GM19099 (cell line): Measurements from ENCODE around the gene POLR1G.
A peak's percentile ranks its signal among the peaks of the same experiment; 100 is the strongest.

Experiments
- POLR2A ChIP-seq: IDR thresholded peaks from 3 replicates; pipeline ENCODE4 v1.6.1; 2011; ENCODE audit warnings: low read depth; ENCODE audit not compliant: insufficient read length; ENCODE audit errors: extremely low read depth

The POLR1G gene, protein sequence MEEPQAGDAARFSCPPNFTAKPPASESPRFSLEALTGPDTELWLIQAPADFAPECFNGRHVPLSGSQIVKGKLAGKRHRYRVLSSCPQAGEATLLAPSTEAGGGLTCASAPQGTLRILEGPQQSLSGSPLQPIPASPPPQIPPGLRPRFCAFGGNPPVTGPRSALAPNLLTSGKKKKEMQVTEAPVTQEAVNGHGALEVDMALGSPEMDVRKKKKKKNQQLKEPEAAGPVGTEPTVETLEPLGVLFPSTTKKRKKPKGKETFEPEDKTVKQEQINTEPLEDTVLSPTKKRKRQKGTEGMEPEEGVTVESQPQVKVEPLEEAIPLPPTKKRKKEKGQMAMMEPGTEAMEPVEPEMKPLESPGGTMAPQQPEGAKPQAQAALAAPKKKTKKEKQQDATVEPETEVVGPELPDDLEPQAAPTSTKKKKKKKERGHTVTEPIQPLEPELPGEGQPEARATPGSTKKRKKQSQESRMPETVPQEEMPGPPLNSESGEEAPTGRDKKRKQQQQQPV

DNA sequence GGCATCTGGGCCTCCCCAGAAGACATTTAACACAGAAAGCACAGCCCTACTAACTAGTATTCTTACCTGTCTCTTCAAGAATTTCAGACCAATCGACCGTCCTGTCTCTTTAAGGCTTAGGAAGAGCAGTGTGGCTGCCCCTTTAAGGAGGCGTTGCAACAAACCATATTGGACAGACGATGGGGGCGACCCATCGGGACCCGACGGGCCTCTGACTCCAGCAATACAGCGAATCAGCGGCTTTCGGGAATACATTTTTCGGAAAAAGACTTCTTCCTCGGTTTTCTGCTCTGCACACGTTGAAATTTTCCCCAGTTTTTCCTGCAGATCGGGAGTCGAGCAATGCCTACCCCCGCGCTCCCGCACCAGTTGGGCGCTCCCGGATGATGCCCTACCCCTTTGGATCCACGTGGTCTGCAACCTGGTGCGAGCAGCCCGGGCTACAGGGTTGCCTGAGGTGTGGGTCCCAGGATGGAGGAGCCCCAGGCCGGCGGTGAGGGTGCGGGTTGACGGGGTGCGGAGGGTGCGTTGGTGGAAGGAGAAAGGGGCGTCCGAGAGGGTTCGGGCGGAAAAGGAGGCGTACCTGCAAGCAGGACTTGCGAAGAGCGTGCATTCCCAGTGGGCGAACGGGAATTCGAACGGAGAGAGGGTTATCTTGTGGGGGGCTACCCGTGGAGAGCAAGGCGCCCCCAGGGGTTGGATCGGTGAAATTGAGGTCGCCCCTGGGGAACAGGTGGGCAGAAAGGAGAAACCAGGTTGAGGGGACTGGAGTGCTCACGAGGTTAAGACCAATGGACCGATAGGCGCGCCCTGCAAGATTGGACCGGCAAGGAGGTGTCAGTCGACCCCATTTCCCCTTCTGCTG is at the start of gene POLR1G:
POLR1G (plus strand) TSS at position 419 of the 865 bp plus-strand sequence; CDS start at position 472, 53 bp downstream.
- TF ChIP-seq POLR2A, result peak; percentile 86

DNA sequence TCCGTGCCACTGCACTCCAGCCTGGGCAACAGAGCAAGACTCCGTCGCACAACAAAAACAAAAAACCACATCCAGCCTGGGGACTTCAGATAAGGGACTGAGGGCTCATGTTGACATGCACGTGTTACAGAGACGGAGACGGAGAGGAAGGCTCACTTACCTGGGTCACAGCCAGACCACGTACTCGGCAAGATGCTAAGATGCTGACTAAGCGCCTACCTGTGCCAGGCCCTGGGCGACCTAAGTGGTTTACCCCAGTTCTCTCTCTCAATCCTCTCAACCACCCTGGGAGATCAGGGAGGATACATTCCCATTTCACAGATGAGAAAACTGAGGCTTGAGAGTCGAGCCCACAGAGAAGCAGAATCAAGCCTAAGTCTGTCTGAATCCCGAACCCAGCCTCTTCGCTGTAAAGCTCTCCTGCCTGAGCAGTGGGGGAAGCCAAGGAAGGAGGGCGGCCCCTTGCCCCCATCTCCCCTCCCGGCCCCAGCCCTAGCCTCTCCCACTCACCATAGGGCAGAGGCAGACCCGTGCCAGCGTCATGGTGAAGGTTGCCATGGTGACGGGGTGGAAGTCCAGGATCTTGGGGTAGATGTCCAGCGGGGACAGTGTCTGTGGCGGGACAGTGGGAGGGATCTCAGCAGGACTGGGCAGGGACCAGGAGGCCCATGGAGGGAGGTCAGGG is 49.5 kb upstream of the POLR1G start:
- no peak for TF ChIP-seq POLR2A

DNA sequence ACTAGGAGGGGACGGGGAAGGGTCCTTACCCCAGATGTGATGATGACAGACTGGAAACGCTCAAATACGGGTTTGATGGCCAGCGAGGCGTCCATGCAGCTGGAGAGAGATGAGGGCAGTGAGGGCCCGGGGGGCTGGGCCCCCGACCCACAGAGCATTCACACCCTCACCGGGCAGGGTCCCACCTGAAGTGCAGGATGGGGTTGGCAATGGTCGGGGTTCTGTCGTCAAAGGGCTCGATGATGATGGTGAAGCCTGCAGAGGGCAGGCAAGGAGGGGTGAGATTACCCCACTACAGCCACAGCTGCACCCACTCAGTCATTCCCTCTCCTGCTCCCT is 49.0 kb upstream of the POLR1G start:
- no peak for TF ChIP-seq POLR2A

DNA sequence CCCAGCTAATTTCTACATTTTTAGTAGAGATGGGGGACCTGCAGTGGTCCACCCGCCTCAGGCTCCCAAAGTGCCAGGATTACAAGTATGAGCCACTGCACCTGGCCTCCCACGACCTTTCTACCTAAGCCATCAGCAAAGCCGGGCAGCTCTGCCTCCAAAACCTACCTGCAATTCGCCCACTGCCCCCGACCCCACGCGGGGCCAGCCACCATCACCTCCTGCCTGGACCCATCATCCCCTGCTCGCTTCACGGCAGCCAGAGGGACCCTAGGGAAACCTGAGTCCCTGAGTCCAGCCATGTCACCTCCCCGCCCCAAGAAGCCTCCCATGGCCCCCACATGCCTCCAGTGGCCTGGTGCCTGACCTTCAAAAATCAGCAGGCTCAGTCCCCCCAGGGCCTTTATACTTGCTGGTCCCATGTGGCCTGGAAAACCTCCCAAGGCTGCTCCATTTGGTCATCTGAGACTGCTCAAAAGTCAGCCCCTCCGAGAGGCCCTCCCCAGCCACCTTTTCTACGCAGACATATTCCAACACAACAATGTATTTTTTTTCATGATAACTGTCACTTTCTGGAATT is 48.1 kb upstream of the POLR1G start:
- TF ChIP-seq POLR2A, result no peak

DNA sequence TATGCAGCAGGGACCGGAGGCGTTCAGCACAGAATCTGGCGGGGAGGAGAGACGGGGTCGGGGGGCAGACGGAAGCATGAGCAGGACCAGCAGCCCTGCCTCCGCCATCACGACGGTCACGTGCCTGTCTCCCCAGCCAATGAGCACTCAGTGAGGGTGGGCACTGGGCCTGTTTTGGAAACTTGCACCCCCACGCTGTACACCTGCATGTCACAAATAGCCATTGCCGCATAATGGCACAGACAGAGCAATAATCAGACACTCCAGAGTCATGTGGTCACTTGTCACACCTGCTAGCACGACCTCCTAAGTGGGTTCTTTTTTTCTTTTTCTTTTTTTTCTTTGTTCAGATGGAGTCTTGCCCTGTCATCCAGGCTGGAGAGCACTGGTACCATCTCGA is 44.8 kb upstream of the POLR1G start:
- TF ChIP-seq POLR2A, result no peak

DNA sequence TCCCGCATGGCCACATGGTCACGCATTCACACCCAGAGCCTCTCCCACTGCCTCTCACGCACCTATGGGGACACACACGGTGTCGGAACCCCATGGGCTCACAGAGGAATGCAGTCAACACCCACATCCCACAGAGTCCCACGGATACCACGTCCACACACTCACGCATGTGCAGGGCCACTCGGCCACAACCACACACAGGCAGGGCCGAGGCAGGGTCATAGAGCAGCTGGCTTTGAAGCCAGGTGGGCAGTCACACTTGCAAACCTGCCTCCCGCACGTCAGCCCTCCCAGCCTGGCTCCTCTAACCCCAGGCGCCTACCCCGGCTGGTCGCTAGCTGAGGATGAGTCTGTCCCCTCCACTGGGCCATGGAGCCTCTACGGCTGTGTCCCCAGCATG is 44.2 kb upstream of the POLR1G start:
- TF ChIP-seq POLR2A, result no peak

DNA sequence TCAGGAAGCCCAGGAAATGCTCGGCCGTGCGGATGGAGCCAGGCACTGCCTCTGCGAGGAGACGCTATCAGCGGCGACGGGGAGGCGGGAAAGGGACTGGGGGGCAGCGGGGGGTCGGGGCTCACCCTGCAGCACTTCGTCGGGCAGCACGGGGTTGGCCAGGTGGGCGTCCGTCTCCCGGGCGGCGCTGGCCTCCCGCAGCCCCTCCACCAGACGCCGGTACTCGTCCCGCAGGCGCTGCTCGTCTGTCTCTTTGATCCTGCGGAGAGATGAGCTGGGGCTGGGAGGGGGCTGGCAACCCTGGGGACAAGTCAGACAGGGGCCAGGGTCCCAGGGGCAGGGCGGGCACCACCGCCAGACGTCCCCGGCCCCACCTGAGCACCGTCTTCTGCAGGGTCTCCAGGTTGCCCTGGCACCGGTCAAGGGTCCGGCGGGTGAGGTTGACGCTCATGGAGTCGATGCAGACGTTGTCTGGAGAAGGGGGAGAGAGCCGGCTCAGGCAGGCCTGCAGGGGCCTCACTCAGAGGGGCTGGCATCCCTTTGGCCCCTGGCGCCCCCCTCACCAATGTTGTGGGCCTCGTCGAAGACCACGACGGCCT is 42.5 kb upstream of the POLR1G start:
- no peak for TF ChIP-seq POLR2A

DNA sequence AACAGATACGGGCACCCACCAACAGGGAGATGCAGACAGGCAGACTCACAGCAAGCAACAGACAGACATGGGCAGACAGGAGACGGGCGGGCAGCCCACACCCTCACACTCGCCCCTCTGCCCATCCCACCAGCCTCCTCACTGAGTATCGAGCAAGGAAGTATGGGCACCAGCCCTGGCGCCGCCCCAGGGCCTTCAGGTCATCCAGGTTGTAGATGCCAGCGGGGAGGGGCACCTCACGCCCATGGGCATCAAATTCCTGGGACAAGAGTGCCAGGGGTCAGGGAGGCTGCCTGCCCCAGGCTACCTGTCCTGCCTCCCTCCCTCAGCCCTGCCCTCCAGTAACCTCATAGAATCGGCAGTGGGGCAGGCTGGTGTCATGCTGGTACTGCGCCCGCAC is 41.7 kb upstream of the POLR1G start:
- TF ChIP-seq POLR2A, result no peak

DNA sequence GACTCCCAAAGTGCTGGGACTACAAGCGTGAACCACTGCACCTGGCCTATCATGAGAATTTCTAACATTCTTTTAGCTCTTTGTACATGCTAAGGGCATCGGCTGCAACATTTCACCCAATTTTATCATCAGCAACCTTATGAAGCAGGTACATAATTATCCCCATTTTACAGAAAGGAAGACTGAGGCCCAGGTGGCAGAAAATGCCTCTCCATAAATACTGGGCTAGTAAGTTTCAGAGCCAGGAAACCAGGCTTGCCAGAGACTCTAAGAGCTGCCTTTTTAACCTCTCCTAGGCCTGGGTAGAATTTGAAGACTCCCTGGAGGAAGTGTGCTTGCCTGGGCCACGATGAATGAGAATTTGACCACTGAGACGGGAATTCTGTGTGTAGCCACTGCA is 38.3 kb upstream of the POLR1G start:
- no peak for TF ChIP-seq POLR2A

DNA sequence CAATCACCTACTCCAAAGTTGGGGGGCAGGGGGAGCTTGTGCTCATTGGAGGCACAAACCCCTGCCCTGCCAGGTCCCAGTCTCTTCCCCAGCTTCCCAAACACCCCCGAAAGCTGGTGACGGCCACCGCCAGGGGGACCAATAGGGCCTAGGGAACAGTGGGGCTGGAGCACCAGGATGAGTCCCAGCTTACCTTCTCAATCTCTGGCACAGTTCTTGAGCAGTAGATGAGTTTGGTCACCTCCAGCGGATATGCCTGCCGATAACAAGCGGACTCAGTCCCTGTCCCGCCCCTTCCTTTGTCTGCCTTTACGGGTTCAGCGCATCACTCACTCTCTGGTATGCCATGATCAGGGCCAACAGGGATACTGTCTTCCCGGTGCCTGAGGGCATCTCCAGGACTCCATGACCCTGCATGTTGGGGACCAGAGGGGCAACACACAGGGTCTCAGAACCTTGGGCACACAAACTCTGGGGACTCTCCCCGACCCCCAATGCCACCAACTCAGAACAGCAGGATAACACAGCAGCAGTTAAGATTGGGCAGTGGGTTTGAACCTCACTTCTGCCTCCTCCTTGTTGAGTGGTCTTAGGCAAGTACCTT is 37.6 kb upstream of the POLR1G start:
- TF ChIP-seq POLR2A, result no peak

DNA sequence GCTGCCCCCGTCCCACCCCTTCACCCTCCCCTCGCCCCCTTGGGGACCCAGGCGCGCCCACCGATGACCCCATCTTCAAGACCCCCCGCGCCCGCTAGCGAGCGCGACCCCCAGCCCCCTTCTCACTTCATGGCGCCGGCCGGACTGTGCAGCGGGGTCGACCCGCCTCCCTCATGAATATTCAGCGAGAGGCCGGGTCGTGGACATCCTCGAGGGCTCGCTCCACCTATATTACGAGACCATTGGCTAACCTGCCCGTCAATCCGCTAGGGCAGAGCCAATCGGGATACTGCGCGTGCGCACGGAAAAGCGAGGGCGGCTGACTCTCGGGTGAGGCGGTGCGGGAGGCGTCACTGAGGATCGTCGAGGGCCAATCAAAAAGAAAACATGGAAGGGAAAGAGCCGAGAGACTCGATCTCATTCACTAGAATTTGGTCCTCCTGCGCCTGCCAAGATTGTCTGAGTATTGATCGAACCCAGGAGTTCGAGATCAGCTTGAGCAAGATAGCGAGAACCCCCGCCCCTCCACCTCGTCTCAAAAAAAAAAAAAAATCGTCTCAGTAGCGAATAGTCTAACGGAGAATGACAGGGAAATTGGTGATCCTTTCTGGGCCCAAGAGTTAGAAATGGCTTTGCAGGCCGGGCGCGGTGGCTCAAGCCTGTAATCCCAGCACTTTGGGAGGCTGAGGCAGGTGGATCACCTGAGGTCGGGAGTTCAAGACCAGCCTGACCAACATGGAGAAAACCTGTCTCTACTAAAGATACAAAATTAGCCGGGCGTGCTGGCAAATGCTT is 35.8 kb upstream of the POLR1G start, which contains the start of gene ERCC2:
ERCC2 (minus strand) TSS at position 164 of the 795 bp plus-strand sequence; CDS start at position 131, 33 bp downstream.
- TF ChIP-seq POLR2A, result peak; percentile 52

DNA sequence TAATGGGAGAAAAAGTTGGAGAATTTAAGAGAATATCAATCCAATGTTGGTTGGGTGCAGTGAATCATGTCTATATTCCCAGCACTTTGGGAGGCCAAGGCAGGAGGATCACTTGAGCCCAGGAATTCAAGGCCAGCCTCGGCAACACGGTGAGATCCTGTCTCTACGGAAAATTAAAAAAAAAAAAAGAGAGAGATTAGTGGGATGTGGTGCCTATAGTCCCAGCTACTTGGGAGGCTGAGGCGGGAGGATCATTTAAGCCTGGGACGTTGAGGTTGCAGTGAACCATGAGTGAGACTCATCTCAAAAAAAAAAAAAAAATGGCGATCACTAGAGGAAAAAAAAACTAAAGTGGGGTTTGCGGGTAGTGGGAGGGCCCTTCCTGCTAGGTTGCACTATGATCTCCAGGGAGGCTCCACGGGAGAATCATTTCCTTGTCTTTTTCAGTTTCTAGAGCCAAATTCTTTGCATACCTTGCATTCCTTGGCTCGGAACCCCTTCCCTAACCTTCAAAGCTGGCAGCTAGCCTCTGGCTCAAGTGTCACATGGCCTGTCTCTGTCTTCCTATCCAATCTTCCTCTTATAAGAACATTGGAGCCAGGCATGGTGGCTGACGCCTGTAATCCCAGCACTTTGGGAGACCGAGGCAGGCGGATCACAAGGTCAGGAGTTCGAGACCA is 30.3 kb upstream of the POLR1G start:
- no peak for TF ChIP-seq POLR2A

DNA sequence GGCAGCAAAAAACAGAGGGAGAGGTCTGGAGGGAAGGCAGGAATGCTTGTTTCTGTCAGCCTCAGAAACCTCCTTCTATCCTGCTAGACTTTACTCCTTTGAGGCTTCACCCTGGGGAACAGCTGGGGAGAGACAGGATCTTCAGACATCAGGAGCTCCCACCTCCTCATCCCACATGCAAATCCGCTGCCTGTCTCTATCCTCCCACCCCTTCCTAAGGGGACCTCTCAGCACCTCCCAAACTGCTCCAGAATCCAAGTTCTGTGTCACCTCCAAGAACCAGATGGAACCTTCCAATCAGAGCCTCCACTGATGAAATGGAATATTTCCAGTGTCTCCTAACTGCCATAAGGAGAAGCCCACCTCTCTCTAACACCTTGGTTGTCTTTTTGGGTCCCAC is 26.3 kb upstream of the POLR1G start:
- no peak for TF ChIP-seq POLR2A
